GM12878 (cell line): ENCODE data around the gene PDCD11. TPM values are rescaled to one million over a fixed set of nuclear protein-coding genes. Genes with fewer than 3 reads are reported as not detected.

Experiments
- ASH2L ChIP-seq: fragments of 300-600, 200-600 bp; sonication (generic); IDR thresholded peaks from 2 replicates; pipeline ENCODE4 v1.6.1; 2017; ENCODE audit warnings: low read depth, mild to moderate bottlenecking, borderline replicate concordance
- IKZF1 ChIP-seq: fragments of 450-650 bp; conservative IDR thresholded peaks from 2 replicates; pipeline ENCODE4 v1.6.1; 2017; ENCODE audit warnings: antibody characterized with exemption, mild to moderate bottlenecking
- KAT2A ChIP-seq: conservative IDR thresholded peaks from 2 replicates; pipeline ENCODE4 v1.6.1; 2011; ENCODE audit warnings: low read depth, low read length; ENCODE audit not compliant: control insufficient read depth
- MEF2A ChIP-seq: IDR thresholded peaks from 2 replicates; pipeline ENCODE4 v1.6.1; 2011; ENCODE audit warnings: low read depth, mild to moderate bottlenecking, low read length, moderate library complexity; ENCODE audit not compliant: insufficient read depth
- MYC ChIP-seq: IDR thresholded peaks from 2 replicates; pipeline ENCODE4 v1.6.1; 2011; ENCODE audit warnings: mild to moderate bottlenecking, low read length, moderate library complexity, inconsistent platforms; ENCODE audit not compliant: insufficient read depth, insufficient replicate concordance, insufficient read length, severe bottlenecking
- NR2C1 ChIP-seq: fragments of 450-650 bp; IDR thresholded peaks from 2 replicates; pipeline ENCODE4 v1.6.1; 2017; ENCODE audit warnings: antibody characterized with exemption, mild to moderate bottlenecking, moderate library complexity
- NR2C2 ChIP-seq: IDR thresholded peaks from 2 replicates; pipeline ENCODE4 v1.6.1; 2011; ENCODE audit warnings: borderline replicate concordance, low read depth; ENCODE audit not compliant: control insufficient read depth, insufficient read length
- RUNX3 ChIP-seq: IDR thresholded peaks from 2 replicates; pipeline ENCODE4 v1.6.1; 2012; ENCODE audit warnings: low read length, inconsistent platforms
- SUPT20H ChIP-seq: IDR thresholded peaks from 2 replicates; pipeline ENCODE4 v1.6.1; 2011; ENCODE audit warnings: low read depth, mild to moderate bottlenecking, low read length, moderate library complexity, borderline replicate concordance; ENCODE audit not compliant: control insufficient read depth
- polyA plus RNA-seq, 11 experiments: library from polyadenylated mRNA; depleted of rRNA in 4 of 11; unstranded in 6 of 11; stranded (reverse) in 5 of 11; fragments of >200 nt; fragmentation: Nextera tagmentation in 4 of 11; fragmentation: Illumina TruSeq in 1 of 11; extraction: Ambion mirVana in 4 of 11; extraction: Trizol in 1 of 11; gene quantifications; 1 replicate in 1 of 11; 2 replicates in 10 of 11; pipeline versions ENCODE4 v1.2.1 to v1.2.3, GENCODE V29; 2011 to 2016; ENCODE audit warnings: inconsistent platforms in 2 of 11, missing spikeins in 2 of 11, low read depth in 1 of 11
- total RNA-seq, 4 experiments: library from RNA; depleted of rRNA in 3 of 4; stranded (reverse); fragments of >200 nt in 3 of 4; fragmentation: Illumina TruSeq in 1 of 4; extraction: Trizol in 1 of 4; gene quantifications; 2 replicates each; pipeline versions ENCODE4 v1.2.1 to v1.2.3, GENCODE V29; 2013 to 2021
- TF ChIP-seq, protein P1 (sequence below): IDR thresholded peaks from 2 replicates; pipeline ENCODE4 v1.6.1; 2011; ENCODE audit warnings: borderline replicate concordance, low read depth, mild to moderate bottlenecking, moderate library complexity, low read length; ENCODE audit not compliant: insufficient read depth, poor library complexity, severe bottlenecking

Gene PDCD11
- total and polyA plus RNA-seq, 10 of the 15 experiments (the other 5 are each of a cell fraction or from before 2014, with no cell fraction given): 13.9 to 69.7 (median 44.8) TPM

DNA sequence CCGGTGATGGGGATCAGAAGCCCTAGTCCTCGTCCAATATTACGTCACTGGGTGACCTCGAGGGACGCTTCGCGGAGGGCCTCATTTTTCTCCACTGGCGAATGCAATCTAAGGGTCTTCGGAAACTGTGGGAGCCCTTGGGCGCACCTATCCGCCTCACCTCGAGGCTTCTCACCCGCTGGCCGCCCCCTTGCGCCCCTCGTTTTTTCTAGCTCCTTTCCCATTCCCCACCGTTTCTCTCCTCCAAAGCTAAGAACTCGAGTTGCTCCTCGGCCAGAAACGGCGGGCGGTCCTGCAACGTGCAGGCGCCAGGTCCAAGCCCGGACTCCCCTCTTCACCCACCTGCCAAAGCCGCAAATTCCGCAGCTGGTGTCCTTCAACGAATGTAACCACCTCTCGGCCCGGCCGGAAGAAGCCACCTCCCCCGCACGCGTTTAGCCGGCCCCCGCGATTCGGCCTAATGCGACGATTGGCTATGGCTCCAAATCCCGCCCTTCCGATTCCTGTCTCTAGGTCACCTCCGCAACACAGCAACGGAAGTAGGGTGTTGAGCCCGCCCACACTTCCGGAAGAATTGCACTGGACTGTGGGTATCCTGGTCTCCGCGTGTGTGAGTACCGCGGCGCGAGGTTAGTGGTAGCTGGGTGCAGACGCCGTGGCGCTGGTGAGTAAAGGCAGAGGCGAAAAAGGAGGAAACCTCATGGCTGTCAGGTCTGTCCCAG is at the start of gene PDCD11, which contains the start of gene ATP5MK (continued):
- TF ChIP-seq, protein P1, sequence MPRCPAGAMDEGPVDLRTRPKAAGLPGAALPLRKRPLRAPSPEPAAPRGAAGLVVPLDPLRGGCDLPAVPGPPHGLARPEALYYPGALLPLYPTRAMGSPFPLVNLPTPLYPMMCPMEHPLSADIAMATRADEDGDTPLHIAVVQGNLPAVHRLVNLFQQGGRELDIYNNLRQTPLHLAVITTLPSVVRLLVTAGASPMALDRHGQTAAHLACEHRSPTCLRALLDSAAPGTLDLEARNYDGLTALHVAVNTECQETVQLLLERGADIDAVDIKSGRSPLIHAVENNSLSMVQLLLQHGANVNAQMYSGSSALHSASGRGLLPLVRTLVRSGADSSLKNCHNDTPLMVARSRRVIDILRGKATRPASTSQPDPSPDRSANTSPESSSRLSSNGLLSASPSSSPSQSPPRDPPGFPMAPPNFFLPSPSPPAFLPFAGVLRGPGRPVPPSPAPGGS: peak; percentile 22
- TF ChIP-seq NR2C1: peak; percentile 24; the same call in 1 of the 2 replicates
- TF ChIP-seq KAT2A: no peak
- 0 out of 2 replicates have a peak, but pooled peaks have one; percentile 29 for TF ChIP-seq ASH2L
- peak; percentile 85 for TF ChIP-seq RUNX3
- TF ChIP-seq MYC: no peak
- TF ChIP-seq MEF2A: no peak
- TF ChIP-seq SUPT20H: no peak
- no peak for TF ChIP-seq NR2C2
- peak; percentile 76 for TF ChIP-seq IKZF1
